Medulla oblongata (tissue), 1 donor: Measurements from ENCODE around the gene FBXL19.

ENCODE experiments used
- DNase-seq: peaks from one replicate; pipeline ENCODE4 v3.0.0-alpha.2; 2015; ENCODE audit errors: extremely low spot score

The FBXL19 gene

GRCh38 chr16:30895627-30896260 lies 27.6 kb upstream of the FBXL19 start:
- no peak for DNase-seq

- peak; percentile 81 for DNase-seq
Observed at GRCh38 chr16:30896261-30896888, 27.0 kb upstream of the FBXL19 start, which contains the start of gene CTF1. Gene CTF1, plus strand, starts transcription at chr16:30896614. Its CDS starts 30 bp downstream, at chr16:30896644.

- DNase-seq, result peak; percentile 92
Observed at GRCh38 chr16:30896889-30897733, 26.3 kb upstream of the FBXL19 start.

GRCh38 chr16:30899794-30900193 lies 23.6 kb upstream of the FBXL19 start:
- DNase-seq, result no peak

- no peak for DNase-seq
Observed at GRCh38 chr16:30900588-30900987, 22.8 kb upstream of the FBXL19 start.

- no peak for DNase-seq
Observed at GRCh38 chr16:30901201-30902028, 22.0 kb upstream of the FBXL19 start.

GRCh38 chr16:30902029-30902972 lies 21.1 kb upstream of the FBXL19 start:
- DNase-seq, result peak; percentile 64

GRCh38 chr16:30903002-30903401 lies 20.4 kb upstream of the FBXL19 start:
- DNase-seq, result no peak

GRCh38 chr16:30903596-30903995 lies 19.8 kb upstream of the FBXL19 start:
- DNase-seq, result peak; percentile 63

GRCh38 chr16:30904114-30904780 lies 19.1 kb upstream of the FBXL19 start:
- no peak for DNase-seq

- DNase-seq, result no peak
Observed at GRCh38 chr16:30907064-30907463, 16.3 kb upstream of the FBXL19 start.

GRCh38 chr16:30910427-30911029 lies 12.8 kb upstream of the FBXL19 start:
- no peak for DNase-seq

GRCh38 chr16:30912794-30913412 lies 10.5 kb upstream of the FBXL19 start:
- DNase-seq, result no peak

GRCh38 chr16:30914830-30915229 lies 8.5 kb upstream of the FBXL19 start:
- no peak for DNase-seq

GRCh38 chr16:30918614-30919013 lies 4.8 kb upstream of the FBXL19 start:
- no peak for DNase-seq

GRCh38 chr16:30920891-30921290 lies 2.5 kb upstream of the FBXL19 start:
- DNase-seq, result no peak

GRCh38 chr16:30921459-30921747 lies 2.0 kb upstream of the FBXL19 start:
- no peak for DNase-seq

GRCh38 chr16:30921748-30922419 lies 1.5 kb upstream of the FBXL19 start:
- peak; percentile 93 for DNase-seq
